ENCODE data around the gene KLHL36. TPM values are rescaled to one million over a fixed set of nuclear protein-coding genes. Genes with fewer than 3 reads are reported as not detected.
A peak's percentile ranks its signal among the peaks of the same experiment; 100 is the strongest.

The KLHL36 gene
- total RNA-seq (2014; rRNA removed; shearing (Covaris generic)), result 19.2 and 23.5 TPM in 2 replicates

- no peak for DNase-seq (ENCODE audit: low spot score)
Observed at GRCh38 chr16:84647828-84648594, at the start of gene KLHL36. TSS of gene KLHL36 (plus strand) at chr16:84648511. CDS start at chr16:84650868, 2,357 bp downstream.

DNA sequence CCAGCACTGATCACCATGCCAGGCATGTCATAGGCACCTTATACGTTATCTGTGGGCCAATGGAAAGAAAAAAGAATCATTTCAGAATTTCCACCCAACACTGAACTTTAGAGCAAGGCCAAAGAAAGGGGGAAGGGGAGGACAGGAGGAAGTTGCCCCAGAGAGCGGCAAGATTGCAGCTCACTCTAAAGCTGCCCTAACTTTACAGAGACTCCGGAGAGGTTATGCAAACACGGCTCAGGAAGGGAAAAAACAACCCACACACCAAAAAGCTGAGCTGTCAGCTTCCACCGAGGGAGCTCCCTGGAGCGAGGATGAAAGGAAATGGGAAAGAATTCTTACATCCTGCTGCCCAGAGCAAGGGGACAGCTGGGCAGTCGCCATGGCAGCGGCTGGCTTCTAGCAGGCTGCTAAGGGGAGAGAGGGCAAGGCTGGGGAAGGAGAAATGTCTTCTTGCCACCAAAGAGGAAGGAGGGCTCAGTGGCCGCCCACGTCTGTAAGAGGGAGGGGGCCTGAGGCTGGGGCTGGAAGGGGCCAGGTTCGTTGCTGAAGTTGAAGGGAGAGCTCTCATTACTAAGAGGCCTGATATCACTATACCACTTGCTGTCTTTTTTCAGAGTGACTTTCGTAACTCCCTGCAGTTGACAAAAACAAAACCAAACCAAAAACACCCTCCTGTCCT, 48.6 kb upstream of the KLHL36 start:
- peak; percentile 87 for DNase-seq (ENCODE audit: low spot score)

DNA sequence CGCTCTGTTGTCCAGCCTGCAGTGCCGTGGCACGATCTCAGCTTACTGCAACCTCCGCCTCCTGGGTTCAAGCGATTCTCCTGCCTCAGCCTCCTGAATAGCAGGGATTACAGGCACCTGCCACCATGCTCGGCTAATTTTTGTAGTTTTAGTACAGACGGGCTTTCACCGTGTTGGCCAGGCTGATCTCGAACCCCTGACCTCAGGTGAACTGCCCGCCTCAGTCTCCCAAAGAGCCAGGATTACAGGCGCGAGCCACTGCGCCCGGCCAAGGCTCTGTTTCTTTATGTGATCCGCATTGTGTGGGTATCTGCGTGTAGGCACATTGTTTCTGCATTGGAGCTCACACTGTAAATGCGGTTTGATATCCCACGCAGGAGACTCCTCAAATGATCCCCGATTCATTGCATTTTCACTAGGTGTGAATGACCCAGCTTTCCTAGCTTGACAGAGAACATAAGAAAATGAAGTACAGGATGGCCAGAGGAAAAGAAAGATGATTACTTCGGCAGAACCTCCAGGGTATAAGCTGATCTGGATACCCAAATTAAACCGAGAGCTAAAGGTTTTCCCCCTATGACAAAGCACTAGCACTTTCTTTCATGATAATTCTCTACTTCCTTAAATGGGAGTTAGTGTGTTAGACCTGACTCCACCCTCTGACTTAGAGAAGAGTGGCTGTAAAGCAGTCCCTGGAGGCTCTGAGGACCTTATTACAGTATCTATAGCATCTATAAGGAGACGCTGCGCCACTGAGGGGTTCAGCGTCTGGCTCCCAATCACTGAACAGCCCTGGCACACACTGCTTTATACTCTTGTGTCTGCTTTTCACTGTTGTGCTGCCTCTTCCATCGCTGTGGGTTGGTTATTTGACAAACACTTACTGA, 47.7 kb upstream of the KLHL36 start:
- no peak for DNase-seq (ENCODE audit: low spot score)

GRCh38 chr16:84603140-84603816, 45.0 kb upstream of the KLHL36 start:
- peak; percentile 91 for DNase-seq (ENCODE audit: low spot score)

- no peak for DNase-seq (ENCODE audit: low spot score)
Observed at GRCh38 chr16:84603940-84604339, 44.4 kb upstream of the KLHL36 start.

GRCh38 chr16:84604477-84605013, 43.8 kb upstream of the KLHL36 start:
- no peak for DNase-seq (ENCODE audit: low spot score)

GRCh38 chr16:84605339-84605848, 42.9 kb upstream of the KLHL36 start:
- DNase-seq (ENCODE audit: low spot score), result no peak

DNA sequence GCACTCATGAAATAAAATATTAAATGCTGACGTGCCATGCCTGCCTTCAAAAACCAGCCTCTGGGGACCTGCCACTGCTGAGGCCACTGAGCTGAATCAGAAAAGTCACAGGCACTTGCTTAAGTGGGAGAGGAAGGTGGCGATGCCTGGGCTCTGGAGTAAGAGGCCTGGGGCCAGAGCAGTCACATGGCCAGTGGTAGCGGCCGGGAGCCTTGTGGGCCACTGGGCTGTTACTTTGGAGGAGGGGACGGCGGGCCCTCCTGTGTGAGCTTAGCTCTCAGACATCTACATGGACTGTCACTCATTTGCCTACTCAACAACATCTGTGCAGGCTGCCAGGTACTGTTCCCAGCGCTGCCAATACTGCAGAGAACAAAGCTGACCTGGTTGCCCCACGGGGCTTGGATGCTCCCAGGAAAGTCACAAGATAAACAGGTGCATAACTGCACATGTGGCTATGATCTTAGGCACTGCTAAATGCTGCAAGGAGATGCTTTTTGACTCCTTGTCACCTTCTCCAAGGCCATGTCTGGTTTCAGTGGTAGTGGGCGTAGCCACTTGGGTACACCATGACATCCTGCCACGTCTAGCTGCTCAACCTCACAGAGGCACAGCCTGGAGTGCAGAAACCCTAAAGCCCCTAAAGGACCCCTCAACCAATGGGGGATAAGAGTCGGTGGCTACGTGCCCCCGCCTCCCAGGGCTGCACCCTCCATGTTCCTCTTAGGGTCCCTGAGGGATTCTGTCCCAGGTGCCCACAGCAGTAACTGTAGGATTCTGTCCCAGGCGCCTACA, 42.0 kb upstream of the KLHL36 start:
- no peak for DNase-seq (ENCODE audit: low spot score)

GRCh38 chr16:84607061-84607460, 41.2 kb upstream of the KLHL36 start:
- no peak for DNase-seq (ENCODE audit: low spot score)

GRCh38 chr16:84607694-84608093, 40.6 kb upstream of the KLHL36 start:
- DNase-seq (ENCODE audit: low spot score), result no peak

DNA sequence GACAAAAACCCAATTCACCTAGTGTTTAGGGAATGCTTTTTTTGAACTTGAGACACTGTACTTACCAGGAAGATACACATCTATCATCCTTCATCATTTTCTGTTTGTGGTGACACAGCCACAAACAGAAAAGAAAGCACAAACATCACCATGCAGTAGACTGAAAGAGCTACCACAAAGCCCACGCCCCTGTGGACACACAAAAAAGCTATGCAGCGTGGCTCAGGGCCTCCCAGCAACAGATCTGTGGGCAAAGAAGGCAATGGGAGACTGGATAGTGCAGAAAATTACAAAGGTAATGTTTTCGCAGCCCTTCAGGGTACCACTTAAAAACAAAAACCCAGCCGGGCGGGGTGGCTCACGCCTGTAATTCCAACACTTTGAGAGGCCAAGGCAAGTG, 40.0 kb upstream of the KLHL36 start:
- no peak for DNase-seq (ENCODE audit: low spot score)

DNA sequence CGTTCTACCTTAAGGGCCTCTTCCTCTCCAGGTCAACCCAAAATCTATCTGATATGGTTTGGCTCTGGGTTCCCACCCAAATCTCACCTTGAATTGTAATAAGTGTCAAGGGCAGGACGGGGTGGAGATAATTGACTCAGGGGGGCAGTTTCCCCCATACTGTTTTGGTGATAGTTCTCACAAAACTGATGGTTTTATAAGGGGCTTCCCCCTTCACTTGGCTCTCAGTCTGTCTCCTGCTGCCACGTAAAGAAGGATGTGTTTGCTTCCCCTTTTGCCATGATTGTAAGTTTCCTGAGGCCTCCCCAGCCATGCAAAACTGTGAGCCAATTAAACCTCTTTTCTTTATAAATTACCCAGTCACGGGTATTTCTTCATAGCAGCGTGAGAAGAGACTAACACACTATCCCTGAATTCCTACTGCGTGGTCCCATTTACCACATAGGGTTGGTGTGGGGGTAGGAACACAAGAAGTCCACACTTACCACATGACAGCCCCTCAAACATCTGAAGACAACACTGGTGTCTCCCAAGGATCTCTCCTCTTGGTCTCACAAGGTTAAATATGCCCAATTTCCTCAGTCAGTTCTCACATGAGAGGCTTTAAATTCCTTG, 38.6 kb upstream of the KLHL36 start:
- DNase-seq (ENCODE audit: low spot score), result no peak

GRCh38 chr16:84610376-84610775, 37.9 kb upstream of the KLHL36 start:
- no peak for DNase-seq (ENCODE audit: low spot score)

DNA sequence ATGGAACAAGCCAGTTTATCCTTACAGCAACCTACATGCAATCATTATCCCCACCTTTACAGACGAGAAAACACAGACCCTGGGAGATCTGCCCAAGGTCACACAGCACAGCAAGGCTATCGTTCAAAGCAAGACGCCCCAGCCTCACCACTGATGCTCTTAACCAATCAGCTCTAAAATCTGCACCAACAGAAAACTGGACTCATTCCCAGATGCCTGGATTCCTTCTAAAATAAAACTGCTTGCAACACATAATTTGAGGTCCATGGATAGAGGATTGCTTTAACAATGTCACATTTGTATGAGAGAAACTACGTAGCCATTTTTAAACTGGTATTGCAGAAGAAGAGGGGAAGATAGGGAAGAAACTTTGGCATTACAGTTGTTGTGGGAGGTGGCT, 37.3 kb upstream of the KLHL36 start:
- DNase-seq (ENCODE audit: low spot score), result no peak

DNA sequence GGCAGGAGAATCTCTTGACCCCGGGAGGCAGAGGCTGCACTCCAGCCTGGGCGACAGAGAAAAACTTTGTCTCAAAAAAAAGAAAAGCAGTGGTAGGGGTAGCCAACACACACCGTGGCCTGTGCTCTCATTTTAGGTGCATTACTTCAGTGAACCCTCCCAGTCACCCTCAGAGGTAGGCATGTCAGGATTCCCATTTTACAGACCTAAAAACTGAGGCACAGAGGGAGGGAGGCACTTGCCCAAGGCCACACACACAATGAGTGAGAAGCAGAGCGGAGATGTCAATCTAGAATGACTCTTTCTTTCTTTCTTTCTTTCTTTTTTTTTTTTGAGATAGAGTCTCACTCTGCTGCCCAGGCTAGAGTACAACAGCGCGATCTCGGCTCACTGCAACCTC, 35.6 kb upstream of the KLHL36 start:
- DNase-seq (ENCODE audit: low spot score), result no peak

GRCh38 chr16:84613408-84614072, 34.8 kb upstream of the KLHL36 start:
- DNase-seq (ENCODE audit: low spot score), result no peak

DNA sequence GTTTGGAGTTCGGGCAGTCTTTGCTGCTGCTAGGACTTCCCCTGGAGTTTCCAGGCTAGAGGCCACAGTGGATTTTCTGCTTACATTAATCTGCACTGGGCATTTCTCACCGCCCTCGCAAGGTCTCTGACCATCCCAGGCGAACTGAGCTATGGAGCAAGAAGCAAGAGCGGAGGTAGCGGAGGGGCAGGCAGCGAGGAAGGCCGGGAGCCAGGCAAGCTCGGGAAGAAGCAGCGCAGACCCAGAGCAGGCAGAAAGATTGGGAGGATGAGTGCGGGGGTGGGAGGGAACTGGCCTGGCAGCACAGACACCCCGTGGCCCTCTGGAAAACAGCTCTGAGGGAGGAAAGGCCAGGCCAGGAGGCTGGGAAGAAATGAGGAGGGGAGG, 34.2 kb upstream of the KLHL36 start:
- DNase-seq (ENCODE audit: low spot score), result no peak

GRCh38 chr16:84614623-84614967, 33.7 kb upstream of the KLHL36 start:
- DNase-seq (ENCODE audit: low spot score), result no peak

DNA sequence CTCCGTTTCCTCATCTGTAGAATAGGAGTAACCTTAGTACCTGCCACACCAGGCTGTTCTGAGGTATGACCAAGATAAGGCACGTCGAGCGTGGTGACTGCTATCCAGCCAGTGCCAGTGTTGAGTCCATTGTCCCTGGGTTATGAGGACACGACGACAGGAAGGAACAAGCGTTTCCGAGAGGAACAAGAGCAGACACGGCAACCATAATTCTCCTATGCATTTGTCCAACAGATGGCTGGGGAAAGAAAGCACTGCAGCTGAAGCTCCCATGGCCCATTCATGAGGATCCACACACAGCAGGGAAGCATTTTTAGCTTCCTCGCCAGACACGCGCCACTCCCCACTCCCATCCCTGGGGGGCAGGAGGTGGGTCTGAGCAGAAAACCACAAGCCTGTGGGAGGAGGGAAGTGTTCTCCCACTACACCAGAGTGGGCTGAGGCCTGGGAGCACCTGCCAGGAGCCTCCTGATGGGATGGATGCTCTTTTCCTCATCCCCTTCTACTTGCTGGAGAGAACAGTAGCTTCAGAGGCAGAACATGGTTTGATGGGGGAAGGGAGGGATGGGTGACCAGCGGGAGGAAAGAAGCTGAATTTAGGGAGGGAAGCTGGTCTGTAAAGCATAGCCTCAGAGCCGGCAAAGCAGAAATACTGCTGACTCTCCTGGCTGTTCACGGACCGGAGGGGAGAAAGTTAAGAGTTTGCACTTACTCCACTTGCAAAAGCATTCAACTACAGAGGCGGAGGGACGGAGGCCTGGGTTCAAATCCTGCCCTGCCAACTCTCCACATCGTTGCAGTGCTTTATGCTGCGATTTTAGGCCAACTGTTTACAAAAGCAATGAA, 33.1 kb upstream of the KLHL36 start:
- DNase-seq (ENCODE audit: low spot score), result no peak

All from H4 (cell line).